ENCODE data around the gene POU2AF3.

POU2AF3 gene

DNA sequence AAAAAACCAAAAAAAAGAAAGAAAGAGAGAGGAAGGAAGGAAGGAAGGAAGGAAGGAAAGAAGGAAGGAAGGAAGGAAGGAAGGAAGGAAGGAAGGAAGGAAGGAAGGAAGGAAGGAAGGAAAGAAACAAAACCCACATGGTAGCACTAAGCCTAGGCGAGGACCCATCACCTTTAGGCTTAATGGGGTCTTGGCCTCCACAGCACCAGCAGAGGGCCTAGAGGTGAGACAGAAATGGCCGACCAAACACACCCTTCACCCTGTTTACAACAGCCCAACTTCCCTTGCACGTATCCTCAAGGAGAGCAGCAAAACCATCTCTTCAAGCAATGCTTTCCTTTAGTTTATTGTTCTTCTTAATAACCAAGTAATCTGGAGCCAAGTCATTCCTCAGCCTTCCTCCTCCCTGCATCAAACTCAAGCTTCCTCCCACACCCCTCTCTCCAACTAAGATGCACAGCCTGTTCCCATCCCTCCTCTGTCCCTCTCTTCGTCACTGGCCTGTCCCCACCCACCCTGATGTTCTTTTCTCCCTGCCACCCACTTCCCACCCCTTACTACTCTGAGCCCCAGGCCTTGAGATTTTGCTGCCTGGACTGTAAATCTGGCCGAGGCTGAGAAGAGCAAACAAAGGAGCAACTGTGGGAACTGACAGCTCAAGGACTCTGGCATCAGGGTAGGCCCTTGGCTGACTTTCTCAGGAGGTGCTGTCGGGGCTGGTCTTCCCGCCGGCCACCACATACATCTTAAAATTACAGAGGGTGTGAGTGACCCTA, 54.8 kb downstream of the POU2AF3 start:
- no peak for TF ChIP-seq CTCF (IDR thresholded peaks at IDR 0.05)
- H3K27me3 ChIP-seq: no peaks in the 10 kb centered on the region
- H3K36me3 ChIP-seq: no peaks in the 10 kb centered on the region
- H3K27ac ChIP-seq: no peak overlapping the region
- H3K9me3 ChIP-seq: no peaks in the 10 kb centered on the region
- H3K4me3 ChIP-seq (ENCODE audit: low read depth in 1 of 2, low read length in 1 of 2): no peak overlapping the region
- no peaks in the 10 kb centered on the region for H3K4me1 ChIP-seq (ENCODE audit: control insufficient read depth in 1 of 2, insufficient read depth in 1 of 2, low read depth in 1 of 2, low read length in 1 of 2)

- H3K4me3 ChIP-seq (ENCODE audit: low read depth in 1 of 2, low read length in 1 of 2): no peak overlapping the region
- no peaks in the 10 kb centered on the region for H3K36me3 ChIP-seq
- H3K4me1 ChIP-seq (ENCODE audit: control insufficient read depth in 1 of 2, insufficient read depth in 1 of 2, low read depth in 1 of 2, low read length in 1 of 2): no peaks in the 10 kb centered on the region
- H3K27ac ChIP-seq: no peak overlapping the region
- no peaks in the 10 kb centered on the region for H3K27me3 ChIP-seq
- no peak for TF ChIP-seq CTCF (IDR thresholded peaks at IDR 0.05)
- no peaks in the 10 kb centered on the region for H3K9me3 ChIP-seq
These were observed 55.6 kb downstream of the POU2AF3 start for GRCh38 chr11:111353776-111354600.

GRCh38 chr11:111354601-111354891, 56.2 kb downstream of the POU2AF3 start:
- no peaks in the 10 kb centered on the region for H3K36me3 ChIP-seq
- H3K27me3 ChIP-seq: no peaks in the 10 kb centered on the region
- no peak overlapping the region for H3K27ac ChIP-seq
- TF ChIP-seq CTCF (IDR thresholded peaks at IDR 0.05): no peak
- no peaks in the 10 kb centered on the region for H3K9me3 ChIP-seq
- no peak overlapping the region for H3K4me3 ChIP-seq (ENCODE audit: low read depth in 1 of 2, low read length in 1 of 2)
- H3K4me1 ChIP-seq (ENCODE audit: control insufficient read depth in 1 of 2, insufficient read depth in 1 of 2, low read depth in 1 of 2, low read length in 1 of 2): no peaks in the 10 kb centered on the region

DNA sequence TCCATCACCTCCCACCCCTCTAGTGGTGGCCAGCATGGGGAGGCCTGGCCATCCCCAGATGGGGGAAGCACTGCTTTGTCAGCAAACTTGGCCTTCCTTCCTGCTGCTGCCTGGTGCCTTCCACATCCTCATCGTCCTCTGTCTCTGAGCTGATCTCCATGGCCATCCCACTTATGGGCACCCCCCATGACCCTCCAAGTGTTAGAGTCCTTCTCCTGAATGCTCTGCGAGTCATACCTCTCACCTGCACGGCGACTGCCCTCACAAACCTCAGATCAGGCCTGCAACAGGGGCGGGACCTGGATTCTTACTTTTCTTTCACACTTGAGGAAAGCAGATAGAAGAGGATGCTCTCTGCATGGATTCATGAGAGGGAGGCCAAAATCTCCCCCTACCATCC, 56.8 kb downstream of the POU2AF3 start:
- H3K4me1 ChIP-seq (ENCODE audit: control insufficient read depth in 1 of 2, insufficient read depth in 1 of 2, low read depth in 1 of 2, low read length in 1 of 2): no peaks in the 10 kb centered on the region
- H3K36me3 ChIP-seq: no peaks in the 10 kb centered on the region
- H3K4me3 ChIP-seq (ENCODE audit: low read depth in 1 of 2, low read length in 1 of 2): no peak overlapping the region
- no peak for TF ChIP-seq CTCF (IDR thresholded peaks at IDR 0.05)
- H3K9me3 ChIP-seq: no peaks in the 10 kb centered on the region
- no peaks in the 10 kb centered on the region for H3K27me3 ChIP-seq
- no peak overlapping the region for H3K27ac ChIP-seq

GRCh38 chr11:111355956-111356659, 57.8 kb downstream of the POU2AF3 start:
- Histone ChIP-seq H3K4me3 (ENCODE audit: low read depth in 1 of 2, low read length in 1 of 2) (no peak overlapping the region), H3K9me3 (no peaks in the 10 kb centered on the region), H3K4me1 (ENCODE audit: control insufficient read depth in 1 of 2, insufficient read depth in 1 of 2, low read depth in 1 of 2, low read length in 1 of 2) (no peaks in the 10 kb centered on the region), H3K36me3 (no peaks in the 10 kb centered on the region), H3K27ac (no peak overlapping the region), H3K27me3 (no peaks in the 10 kb centered on the region)
- TF ChIP-seq CTCF (IDR thresholded peaks at IDR 0.05): no peak

Data from neutrophil (primary cell).